ENCODE measurements around the gene EFCAB11.

GRCh38 chr14:89773151-89773550, 181.4 kb downstream of the EFCAB11 start:
- no peak for TF ChIP-seq CTCF (IDR thresholded peaks at IDR 0.05)
- no peak for TF ChIP-seq POLR2A (IDR thresholded peaks at IDR 0.05)
